CD4-positive, CD25-positive, alpha-beta regulatory T cell (primary cell): Measurements from ENCODE around the gene TMEM129. TPM values are rescaled to one million over a fixed set of nuclear protein-coding genes. Genes with fewer than 3 reads are reported as not detected.

ENCODE experiments used
- polyA plus RNA-seq, 4 donors: library from polyadenylated mRNA; unstranded; fragments of 300-500 nt; fragmentation: Illumina TruSeq; gene quantifications; one replicate each; pipeline ENCODE4 v1.2.3, GENCODE V29; 2021
- total RNA-seq: library from RNA; stranded (reverse); gene quantifications from one replicate; pipeline ENCODE4 v1.2.3, GENCODE V29; 2022

TMEM129 gene
- total and polyA plus RNA-seq, 5 donors from 2014 or later = 19.6 to 33.9 (median 30.5) TPM

Other genes with a start within 250 kb of the TMEM129 start
- 1.8 TPM for gene FAM53A, start 37.0 kb downstream of the TMEM129 start, total RNA-seq
- gene FAM53A, start 37.0 kb downstream of the TMEM129 start, polyA plus RNA-seq = 1 to 10 TPM in 3 of 4 donors, under 1 TPM in 1; 0.76 to 3.6 (median 1.8) TPM
- gene SLBP, start 9.0 kb downstream of the TMEM129 start, total RNA-seq = 36.7 TPM
- gene SLBP, start 9.0 kb downstream of the TMEM129 start, polyA plus RNA-seq = 10 to 100 TPM; 74.7 to 83.8 (median 78.3) TPM
- 111 TPM for gene TACC3, start 198 bp upstream of the TMEM129 start, total RNA-seq
- gene TACC3, start 198 bp upstream of the TMEM129 start, polyA plus RNA-seq = 10 to 100 TPM; 62.0 to 72.9 (median 66.6) TPM
- gene FGFR3, start 72.0 kb upstream of the TMEM129 start, total RNA-seq = 0.25 TPM
- not detected for gene FGFR3, start 72.0 kb upstream of the TMEM129 start, polyA plus RNA-seq
- 41.8 TPM for gene LETM1, start 134.8 kb upstream of the TMEM129 start, total RNA-seq
- 10 to 100 TPM; 10.3 to 13.0 (median 12.3) TPM for gene LETM1, start 134.8 kb upstream of the TMEM129 start, polyA plus RNA-seq
- gene NSD2, start 150.1 kb upstream of the TMEM129 start, total RNA-seq = 95.8 TPM
- gene NSD2, start 150.1 kb upstream of the TMEM129 start, polyA plus RNA-seq = 1 to 10 TPM; 5.9 to 7.6 (median 7.0) TPM